HG03103 (cell line): ENCODE data around the gene TFG.

Experiments used
- ATAC-seq: cut with Tn5 transposase; IDR thresholded peaks from one replicate; pipeline ENCODE4 v1.9.1; 2021; ENCODE audit warnings: low read depth; ENCODE audit not compliant: unreplicated experiment

Gene TFG

DNA sequence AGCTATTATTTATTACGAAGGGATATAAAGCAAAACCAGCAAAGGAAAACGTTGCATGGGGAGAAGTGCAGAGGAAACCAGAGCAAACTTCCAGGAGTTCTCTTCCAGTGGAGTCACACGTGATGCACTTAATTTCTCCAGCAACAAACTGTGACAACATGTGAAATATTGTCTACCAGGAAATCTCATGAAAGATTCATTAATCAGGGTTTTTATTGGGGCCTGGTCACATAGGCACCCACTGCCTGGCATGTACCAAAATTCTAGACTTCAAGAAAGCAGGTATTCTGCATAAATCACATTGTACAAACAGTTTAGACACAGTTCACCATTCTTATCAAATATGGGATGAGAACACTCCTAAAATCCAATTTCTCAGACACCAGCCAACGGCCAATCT, 5.4 kb upstream of the TFG start:
- ATAC-seq, result no peak

DNA sequence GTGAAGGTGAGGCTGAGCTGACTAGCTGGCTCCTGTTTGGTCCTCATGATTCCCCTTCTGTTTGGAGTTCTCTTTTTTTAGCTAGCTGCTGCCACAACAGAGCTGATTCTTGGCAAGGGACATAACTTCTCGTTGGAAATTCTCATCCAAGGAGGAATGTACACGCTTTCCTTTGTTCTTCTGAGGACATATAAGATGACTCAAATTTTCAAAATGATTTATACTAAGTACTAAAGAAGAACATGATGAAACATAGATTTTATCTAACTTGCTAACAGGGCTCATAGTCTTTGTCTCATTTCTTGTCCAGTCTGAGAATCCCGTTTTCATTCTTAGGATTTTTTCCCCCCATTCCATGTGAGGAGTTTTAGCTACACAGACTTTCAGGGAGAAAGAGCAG, 2.9 kb upstream of the TFG start:
- no peak for ATAC-seq

- ATAC-seq, result no peak
Observed at GRCh38 chr3:100708644-100708988, 678 bp upstream of the TFG start.

- no peak for ATAC-seq
Observed at GRCh38 chr3:100709842-100710260, 557 bp downstream of the TFG start.

DNA sequence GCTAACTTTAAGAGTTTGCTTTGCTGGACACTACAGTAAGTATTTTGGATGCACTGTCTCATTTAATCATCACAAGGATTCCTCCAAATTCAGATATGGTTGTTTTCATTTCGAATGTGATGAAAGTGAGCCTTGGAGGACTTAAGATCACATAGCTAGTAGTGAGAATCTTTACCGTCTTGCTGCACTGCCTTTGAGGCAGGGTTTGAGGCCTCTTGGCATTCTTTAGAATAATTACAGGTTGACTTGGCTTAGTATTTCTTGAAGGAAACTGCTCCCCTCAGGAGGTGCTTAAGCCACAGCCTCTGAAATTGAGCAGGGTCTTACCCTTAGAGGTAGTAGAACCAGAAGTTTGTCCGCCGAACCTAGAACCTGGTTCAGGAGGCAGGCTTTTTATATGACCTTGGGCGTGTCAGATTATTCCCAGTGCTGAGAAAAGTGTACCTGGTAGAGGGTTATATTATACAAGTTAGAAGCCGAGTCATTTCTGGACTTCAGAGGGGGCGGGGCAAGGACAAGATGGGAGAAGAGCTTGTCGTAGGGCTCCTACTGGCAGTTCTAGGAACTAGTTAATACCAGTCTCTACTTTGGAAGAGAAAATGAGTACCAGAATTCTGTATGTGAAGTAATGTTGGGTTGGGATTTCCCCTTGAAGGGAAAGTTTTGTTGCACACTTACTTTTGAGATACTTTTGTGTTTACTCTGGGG, 1.1 kb downstream of the TFG start:
- ATAC-seq, result peak; percentile 35

GRCh38 chr3:100715176-100715575, 5.9 kb downstream of the TFG start:
- no peak for ATAC-seq

DNA sequence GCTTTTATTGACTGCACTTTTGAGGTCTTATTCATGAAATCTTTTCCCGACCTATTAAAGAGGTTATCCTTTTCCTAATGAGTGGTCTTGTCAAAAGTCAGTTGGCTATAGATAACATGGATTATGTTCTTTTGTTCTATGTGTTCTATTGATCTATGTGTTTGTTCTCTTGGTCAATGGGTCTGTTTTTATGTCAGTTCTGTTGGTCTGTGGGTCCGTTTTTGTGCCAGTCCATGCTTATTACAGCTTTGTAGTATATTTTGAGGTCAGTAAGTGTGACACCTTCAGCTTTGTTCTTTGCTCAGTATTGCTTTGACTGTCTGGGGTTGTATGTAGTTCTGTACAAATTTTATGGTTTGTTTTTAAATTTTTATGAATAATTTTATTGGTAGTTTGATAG, 7.8 kb downstream of the TFG start:
- ATAC-seq, result no peak

DNA sequence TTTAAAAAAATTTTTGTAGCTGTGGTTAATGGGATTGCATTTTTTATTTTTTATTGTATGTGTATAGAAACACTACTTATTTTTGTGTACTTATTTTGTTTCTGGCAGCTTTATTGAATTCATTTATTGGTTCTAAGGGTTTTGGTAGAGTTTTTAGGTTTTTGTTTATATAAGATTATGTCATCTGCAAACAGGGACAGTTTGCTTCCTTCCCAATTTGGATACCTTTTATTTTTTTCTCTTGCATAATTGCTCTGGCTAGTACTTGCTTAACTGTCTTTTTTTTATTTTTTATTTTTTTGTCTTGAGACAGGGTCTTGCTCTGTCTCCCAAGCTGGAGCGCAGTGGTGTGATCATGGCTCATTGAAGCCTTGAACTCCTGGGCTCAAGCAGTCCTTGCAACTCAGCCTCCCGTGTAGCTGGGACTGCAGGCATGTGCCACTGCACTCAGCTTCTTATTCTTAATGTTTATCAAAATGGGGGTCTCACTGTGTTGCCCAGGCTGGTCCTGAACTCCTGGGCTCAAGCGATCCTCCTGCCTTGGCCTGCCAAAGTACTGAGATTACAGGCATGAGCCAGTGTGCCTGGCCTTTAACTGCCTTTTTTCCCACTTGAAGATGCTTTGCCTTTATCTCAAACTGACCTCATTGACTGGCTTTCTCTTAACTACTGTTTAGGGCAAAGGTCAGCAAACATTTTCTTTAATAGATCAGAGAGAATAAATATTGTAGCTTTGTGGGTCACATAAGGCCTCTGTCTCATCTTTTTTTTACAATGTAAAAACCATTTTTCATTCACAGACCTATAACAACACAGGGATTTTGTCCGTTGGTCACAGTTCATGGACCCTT, 8.6 kb downstream of the TFG start:
- ATAC-seq, result no peak

DNA sequence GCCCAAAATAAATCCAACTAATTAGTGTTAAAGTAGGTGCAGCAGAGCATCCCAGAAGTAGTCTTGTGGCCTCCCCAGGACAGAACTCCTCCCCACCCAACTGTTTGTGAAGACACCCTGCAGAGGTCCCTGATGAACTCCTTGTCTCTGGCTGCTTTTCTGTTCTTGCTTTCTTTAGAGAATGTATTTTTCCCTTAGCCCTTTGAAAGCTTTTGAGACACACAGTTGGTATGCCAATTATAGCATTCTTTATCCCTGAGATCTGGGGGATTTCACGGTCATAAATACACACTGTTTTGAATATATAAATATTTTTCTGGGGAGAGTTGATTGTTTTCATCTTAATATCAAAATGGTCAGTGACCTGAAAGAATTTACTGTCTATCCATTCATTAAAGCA, 9.8 kb downstream of the TFG start:
- no peak for ATAC-seq

- ATAC-seq, result no peak
Observed at GRCh38 chr3:100720426-100720825, 11.1 kb downstream of the TFG start.

- ATAC-seq, result no peak
Observed at GRCh38 chr3:100725935-100726513, 16.7 kb downstream of the TFG start.

- no peak for ATAC-seq
Observed at GRCh38 chr3:100726706-100727105, 17.4 kb downstream of the TFG start.

DNA sequence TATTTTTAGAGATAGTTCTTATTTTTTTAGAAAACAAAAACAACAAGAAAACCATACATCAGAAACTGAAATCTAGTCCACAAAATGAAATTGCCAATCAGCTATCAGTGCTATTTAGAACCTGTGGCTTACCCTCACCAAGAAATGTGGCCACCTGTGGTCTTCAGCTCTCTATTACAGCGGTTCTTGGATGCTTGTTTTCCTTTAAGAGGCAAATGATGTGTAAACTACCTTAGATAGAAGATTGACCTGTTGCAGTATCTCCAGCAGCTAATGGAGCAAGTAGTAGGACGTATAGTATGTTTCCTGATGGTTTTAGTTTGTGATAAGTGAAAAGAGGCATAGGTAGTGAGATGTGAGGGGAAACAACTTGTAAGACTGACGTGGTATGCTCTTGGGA, 21.2 kb downstream of the TFG start:
- ATAC-seq, result no peak

GRCh38 chr3:100732435-100732834, 23.1 kb downstream of the TFG start:
- ATAC-seq, result no peak

DNA sequence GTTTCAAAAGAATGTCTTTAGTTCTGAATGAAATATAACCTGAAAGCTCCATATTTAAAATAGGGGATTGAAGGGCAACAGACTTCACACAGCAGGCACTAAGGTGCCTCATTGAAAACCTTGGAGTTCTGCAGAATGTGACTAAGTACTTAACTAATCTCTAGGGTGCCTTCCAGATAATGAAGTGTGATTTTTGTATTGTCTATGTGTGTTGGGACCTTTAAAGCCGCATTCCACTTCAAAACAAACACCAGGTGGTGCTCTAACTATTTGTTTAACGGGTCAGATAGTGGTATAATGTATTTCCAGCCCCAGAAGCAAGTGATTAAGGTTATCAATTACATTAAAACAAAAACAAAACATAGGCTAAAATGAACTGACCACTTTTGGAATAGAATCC, 28.0 kb downstream of the TFG start:
- ATAC-seq, result no peak

GRCh38 chr3:100740207-100740606, 30.9 kb downstream of the TFG start:
- no peak for ATAC-seq

DNA sequence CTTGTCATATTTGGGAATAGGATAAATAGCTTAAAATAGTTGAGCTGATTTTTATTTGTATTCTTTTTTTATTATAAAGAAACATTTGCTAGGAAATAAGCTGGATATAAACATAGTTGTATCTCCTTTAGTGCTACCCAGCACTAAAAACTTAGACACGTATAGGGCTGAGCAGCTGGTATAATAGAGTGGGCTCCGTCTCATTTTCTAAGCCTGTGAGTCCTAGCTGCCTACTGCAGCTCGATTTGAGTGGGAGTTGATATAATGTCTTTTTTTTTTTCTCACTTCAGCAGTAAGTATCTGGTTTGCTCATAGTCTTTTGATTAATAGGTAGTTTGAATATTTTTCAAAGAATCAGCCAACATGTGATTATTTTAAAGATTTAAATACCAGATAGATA, 34.2 kb downstream of the TFG start:
- ATAC-seq, result no peak

DNA sequence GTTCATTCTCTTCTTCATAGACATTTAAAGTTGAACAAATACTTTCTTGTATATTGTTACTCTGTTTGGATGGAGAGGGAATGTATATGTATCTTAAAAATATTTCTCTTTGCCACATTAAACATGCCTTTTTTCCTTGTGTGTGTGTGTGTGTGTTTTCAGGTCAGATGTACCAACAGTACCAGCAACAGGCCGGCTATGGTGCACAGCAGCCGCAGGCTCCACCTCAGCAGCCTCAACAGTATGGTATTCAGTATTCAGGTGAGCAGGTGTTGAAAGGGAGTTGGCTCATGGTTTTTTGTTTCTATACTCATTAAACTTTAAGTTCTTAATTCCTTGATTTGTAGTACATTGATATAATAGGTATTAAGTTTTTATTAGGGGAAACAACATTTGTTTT, 35.4 kb downstream of the TFG start:
- no peak for ATAC-seq

DNA sequence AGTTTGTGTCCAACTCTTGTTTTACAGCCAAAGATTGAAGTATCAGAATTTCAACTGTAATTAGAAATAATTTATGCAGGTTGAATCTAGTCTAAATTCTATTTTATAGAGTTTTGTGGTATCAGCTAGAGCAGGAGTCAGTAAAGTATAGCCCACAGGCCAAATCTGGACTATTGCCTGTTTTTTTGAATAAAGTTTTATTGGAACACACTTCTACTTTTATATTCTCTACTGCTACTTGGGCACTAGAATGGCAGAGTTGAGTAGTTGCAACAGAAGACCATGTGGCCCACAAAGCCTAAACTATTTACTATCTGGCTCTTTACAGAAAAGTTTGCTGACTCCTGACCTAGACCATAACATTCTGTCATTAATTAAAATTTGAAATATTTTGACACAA, 36.3 kb downstream of the TFG start:
- ATAC-seq, result no peak

DNA sequence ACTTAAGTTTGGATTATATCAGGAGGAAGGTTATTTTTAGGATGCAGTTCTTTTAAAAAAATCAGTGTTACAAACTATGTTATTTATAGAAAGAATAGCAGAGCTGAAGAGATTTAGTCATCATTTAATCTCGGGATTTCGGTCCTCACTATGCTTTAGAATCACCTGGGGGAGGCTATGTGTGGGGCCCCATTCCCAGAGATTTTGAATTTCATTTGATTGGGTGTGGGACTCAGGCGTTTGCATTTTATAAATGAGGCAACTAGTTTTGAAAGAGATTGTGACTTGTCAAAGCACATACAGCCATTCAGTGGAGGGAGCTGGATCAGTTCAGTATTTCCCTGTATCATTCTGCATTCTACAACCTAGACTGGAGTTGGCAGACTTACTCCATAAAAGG, 36.8 kb downstream of the TFG start:
- no peak for ATAC-seq

DNA sequence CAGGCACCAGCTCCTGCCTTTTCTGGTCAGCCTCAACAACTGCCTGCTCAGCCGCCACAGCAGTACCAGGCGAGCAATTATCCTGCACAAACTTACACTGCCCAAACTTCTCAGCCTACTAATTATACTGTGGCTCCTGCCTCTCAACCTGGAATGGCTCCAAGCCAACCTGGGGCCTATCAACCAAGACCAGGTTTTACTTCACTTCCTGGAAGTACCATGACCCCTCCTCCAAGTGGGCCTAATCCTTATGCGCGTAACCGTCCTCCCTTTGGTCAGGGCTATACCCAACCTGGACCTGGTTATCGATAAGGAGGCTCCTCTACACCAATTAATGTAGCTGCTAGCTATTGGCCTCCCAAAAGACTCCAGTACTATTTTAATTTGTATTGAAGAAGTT, 38.9 kb downstream of the TFG start:
- no peak for ATAC-seq

GRCh38 chr3:100748967-100749366, 39.7 kb downstream of the TFG start:
- no peak for ATAC-seq
